HL-60/S4 (cell line): ENCODE measurements around the gene MPZL1.

Source experiments
- in situ Hi-C: fragments of 300-500 bp; cut with MboI; formaldehyde crosslinking; loops from 2 replicates; pipeline ENCODE4 v1.14.3; 2022; ENCODE audit warnings: low sequenced_read_pairs

Gene MPZL1

DNA sequence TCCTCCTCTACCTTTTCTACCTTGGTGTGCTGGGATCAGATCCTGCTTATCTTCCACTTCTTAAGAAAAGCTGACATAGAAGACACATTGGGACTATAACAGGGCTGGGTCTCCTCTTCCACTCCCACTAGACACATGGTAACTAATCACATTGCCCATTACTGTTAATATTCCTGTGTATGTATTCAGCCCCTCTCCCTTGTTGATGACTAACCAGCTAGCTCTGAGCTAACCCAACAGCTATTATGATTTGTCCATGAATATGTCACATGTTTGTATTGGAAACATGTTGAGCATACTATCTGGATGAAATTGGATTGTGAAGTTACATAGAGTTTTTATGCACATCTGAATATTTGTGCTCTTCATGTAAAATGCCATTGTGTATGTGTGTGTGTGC lies 52.9 kb downstream of the MPZL1 start:
- in situ Hi-C loops: no loop called here

- in situ Hi-C loops: no loop called here
These were observed 53.4 kb downstream of the MPZL1 start for GRCh38 chr1:167775178-167775577.

DNA sequence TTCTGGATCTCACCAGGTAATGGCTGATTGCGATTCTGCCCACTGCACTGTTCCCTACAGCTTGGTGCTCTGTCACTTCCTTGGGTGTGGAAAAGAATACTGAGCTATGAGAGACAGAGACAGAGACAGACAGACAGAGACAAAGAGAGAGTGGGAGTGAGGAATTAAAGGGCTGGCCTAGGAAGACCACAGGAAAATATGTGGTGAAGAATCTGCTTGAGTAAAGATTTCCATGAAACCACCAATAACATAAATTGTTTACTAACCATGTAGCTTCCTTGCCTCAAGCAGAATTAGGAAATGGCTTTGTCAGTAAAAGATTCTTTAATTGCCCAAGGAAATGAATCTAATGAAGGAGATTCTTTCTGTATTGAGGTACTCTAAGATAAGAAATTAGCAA lies 54.4 kb downstream of the MPZL1 start:
- in situ Hi-C loops: no loop called here

DNA sequence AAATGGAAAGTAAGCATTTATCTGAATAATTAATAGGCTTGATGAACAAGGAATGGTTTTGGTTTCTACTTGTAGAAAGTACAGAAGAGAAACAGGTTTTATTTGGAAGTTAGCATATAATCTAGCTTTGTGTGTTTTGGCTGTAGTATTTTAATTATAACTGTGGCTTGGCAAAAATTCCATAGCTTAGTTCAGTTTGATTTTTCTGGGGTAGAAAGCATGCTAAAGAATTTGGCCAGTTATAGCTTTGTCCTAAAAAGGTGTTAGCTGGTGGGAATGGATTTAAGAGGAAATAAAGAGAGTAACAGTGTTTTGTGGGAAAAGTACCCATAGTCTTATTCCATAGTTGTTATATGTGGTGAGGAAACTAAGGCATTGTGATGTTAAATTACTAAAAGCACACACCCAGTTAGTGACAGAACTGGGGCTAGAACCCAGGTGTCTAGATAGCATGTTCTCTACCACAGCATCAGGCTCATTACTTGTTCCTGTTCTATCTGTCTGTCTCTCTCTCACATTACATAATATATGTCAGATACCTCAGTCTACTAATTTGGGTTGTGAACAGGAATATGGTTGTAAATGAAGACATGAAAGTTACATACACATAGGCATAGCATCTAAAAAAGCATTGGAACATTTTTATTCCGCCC lies 55.0 kb downstream of the MPZL1 start:
- in situ Hi-C loops: no loop called here

DNA sequence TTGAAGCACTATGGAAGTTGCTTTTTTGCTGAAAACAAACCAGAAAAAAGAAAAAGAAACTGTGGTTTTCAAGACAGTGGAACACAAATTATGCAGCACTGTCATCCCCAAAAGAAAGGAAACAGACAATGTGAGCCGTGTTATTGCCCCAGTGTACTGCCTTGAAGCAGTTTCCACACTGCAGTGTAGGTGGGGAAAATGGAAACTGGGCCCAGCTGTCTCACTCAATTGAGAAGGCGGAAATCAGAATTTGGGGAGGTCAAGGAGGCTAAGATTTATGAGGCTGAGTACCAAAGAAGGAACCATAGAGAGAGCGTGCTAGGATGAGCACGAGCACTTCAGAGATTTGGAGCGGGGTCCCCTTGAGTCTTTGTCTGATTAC lies 55.5 kb downstream of the MPZL1 start:
- in situ Hi-C loops: no loop called here

DNA sequence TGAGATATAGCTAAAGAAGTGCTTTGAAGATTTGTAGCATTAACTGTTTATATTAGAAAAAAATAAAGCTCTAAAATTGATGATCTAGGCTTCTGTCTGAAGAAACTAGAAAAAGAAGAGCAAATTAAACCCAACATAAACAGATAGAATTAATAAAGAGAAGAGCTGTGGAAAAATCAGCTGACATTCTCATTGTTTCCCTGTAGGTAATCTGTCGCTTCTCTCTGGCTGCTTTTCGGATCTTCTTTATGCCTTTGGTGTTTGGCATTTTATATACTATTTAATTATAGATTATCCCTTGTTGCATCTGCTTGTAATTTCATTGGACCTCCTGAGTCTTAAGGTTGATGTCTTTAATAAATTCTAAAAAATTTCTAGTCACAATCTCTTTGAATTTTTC lies 59.8 kb downstream of the MPZL1 start:
- in situ Hi-C loops: no loop called here

GRCh38 chr1:167782946-167783345 lies 61.2 kb downstream of the MPZL1 start:
- in situ Hi-C loops: no loop called here

DNA sequence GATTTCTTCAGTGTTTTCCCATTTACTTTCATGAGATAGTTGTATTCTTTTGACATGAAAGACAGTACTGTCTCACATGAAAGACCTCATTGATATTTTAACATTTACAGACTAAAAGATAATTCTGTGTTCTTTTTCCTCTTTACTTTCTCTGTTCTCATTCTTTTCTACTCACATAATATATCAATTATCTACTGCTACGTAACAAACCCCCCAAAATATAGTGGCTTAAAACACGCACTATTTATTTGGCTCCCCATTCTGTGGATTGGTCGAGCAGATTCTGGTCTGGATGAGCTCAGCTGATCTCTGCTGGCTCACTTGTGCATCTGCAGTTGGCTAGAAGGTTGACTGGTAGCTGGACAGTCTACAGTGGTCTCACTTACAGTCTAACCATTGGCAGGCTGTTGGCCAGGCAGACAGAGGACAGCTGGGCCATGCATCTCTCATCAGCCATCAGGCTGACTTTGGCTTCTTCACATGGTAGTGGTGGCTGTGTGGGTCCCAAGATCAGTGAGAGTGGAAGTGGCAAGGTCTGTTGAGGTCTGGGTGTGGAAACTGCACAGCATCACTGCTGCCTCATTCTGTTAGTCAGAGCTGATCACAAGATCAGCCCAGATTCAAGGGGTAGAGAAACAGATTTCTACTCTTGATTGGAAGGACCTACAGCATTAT lies 63.2 kb downstream of the MPZL1 start:
- in situ Hi-C loops: no loop called here

DNA sequence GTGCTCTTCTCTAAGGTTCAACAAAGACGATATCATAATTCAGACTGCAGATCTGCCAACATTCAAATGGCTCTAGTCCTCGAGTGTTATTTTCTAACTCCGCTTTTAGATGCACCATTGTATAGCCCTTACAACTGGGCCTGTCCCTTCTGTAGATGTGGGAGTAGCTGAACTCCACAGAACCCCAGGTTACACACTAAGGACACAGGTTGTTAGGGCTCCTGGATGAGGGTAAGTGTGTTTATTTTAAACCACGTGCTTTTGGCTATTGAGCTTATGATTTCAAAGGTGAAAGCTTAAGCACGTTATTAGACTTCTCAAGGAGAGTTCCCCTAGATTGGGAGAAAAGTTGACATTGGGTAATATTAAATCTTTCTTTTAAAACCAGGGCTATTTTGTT lies 64.7 kb downstream of the MPZL1 start:
- in situ Hi-C loops: no loop called here

DNA sequence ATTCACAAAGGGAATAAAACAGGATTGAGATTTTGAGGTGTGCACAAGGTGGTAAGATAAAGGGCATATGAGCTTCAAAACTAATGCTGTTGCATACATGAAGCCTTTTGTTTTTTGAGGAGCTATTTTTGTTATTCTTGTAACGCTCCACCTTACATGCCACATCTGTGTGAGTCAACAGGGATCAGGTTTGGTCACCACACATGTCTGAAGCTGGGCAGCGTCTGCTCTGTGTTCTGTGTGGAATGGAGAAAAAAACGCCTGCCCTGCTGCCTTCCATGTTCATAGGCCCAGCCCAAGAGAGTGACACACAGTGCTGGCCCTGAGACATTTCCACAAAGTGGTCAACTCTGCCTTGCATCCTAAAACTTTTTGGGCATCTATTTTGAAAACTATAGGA lies 67.7 kb downstream of the MPZL1 start:
- in situ Hi-C loops: no loop called here

GRCh38 chr1:167790117-167790516 lies 68.3 kb downstream of the MPZL1 start:
- in situ Hi-C loops: no loop called here

DNA sequence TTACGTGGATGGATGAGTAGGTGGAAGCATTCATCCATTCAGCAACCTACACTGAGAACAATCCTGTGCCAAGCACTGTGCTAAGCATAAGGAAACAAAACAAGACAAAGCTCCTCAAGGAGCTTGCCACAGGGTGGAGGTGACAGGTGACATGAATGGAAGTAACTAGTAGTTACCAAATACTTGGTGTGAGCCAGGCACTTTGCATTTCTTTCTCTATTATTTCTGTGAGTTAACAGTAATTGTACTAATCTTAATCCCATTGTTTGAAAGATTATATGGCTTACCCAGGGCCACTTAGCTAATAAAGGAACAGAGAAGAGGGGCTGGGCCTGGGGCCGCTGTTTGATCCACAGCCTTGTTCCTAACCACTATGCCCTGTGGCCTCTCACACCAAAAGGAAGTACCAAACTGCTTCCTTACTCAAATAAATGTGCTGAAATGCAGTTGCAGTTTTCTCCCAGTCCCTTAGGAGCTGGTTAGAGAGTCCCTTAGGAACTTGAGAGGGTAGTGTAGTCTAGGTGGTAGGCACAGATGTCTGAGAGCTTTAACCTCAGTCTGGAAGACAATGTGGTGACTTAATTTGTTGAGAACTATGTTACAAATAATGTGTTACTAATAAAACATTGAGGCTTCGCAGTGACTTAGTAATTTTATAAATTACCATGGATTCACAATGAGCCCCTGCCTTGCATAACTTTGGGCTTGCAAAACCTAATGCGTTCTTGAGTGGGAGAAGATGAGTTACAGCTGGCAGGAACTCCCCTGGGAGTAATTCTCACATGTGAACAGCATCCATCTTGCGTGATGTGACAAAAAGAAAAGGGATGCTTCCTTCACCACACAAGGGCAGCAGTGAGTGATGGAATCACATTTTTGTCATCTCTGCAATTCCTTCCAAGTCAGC lies 69.8 kb downstream of the MPZL1 start:
- in situ Hi-C loops: no loop called here

GRCh38 chr1:167792188-167792565 lies 70.4 kb downstream of the MPZL1 start:
- in situ Hi-C loops: no loop called here

DNA sequence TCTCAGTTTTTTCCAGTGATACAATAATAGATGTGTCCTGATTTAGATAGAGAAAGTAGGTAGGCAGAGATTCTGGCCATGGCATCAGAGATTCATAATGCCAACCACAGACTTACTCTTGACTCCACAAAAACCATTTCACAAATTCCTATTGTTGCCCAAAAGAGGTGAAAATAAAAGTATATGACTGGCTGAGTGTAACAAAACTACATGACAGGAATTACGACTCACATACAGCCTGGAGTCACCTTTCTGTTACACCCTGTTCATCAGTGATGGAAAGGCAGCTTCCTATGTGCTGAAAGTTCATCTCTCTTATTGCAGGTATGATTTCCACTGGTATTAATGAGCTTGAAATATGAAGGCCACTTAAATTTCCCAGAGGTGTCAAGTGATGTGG lies 72.3 kb downstream of the MPZL1 start:
- in situ Hi-C loops: no loop called here

GRCh38 chr1:167795810-167796740 lies 74.3 kb downstream of the MPZL1 start:
- in situ Hi-C loops: no loop called here

DNA sequence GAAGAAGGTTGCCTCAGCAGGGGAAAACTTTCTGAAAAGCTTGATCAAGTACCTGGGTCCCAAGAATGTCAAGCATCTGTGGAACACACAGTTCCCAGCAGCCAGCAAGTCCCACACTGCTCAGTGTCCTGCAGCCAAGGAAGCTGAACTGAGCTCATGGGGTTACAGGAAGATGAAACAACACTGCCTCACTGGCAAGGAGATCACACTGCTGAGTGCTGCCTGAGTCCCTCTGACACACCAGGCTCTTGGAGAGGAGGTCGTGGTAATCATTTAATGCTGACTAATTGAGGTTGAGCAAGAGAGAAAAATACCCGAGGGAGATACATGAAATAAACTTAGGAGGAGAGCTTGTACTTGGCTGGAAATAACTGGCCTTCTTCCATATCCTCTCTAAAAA lies 75.2 kb downstream of the MPZL1 start:
- in situ Hi-C loops: no loop called here

DNA sequence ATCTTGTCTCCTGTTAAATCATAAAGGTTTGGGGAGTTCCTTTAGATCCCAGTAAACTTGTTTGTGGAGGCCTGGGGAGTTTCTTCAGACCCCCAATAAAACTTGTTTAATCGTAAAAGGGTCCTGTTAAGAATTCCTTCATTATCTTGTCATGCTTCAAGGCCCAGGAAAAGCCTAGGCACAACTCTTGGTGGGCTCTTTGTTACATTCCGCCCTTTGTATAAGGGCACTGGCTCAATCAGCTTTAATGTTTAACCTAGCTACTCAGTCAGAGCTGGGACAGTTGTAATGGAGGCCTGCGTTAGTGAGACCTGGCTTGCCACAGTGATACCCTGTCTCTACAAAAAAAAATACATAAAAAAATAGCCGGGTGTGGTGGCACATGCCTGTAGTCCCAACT lies 77.2 kb downstream of the MPZL1 start:
- in situ Hi-C loops: no loop called here

- in situ Hi-C loops: no loop called here
These were observed 78.0 kb downstream of the MPZL1 start for GRCh38 chr1:167799747-167800146.

DNA sequence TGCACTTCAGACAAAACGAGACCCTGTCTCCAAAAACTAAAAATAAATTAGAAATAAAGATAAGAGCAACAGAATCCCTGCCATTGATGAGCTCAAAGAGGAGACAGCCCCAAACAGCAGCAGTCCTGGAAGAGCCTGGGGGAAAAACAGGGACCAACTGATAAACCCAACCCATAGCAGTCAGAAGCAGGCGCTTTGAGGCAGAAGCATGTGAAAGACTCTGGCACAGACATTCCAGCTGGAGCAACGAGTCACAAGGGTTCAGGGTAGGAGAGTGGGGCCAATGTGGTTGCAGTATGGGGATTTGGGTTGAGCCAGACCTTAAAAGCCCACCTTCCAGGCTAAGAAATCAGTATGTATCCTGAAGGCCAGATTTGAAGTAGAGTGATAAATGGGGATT lies 78.5 kb downstream of the MPZL1 start:
- in situ Hi-C loops: no loop called here

- in situ Hi-C loops: no loop called here
These were observed 80.5 kb downstream of the MPZL1 start for GRCh38 chr1:167802235-167802634.
